K562 (cell line): ENCODE measurements around the gene DAG1. TPM values are rescaled to one million over a fixed set of nuclear protein-coding genes. Genes with fewer than 3 reads are reported as not detected.

Source experiments
- polyA plus RNA-seq, 8 experiments: library from polyadenylated mRNA; depleted of rRNA in 4 of 8; stranded (reverse) in 5 of 8; unstranded in 3 of 8; fragments of >200 nt; fragmentation: Nextera tagmentation in 2 of 8; fragmentation: Illumina TruSeq in 1 of 8; extraction: Ambion mirVana in 2 of 8; extraction: Trizol in 1 of 8; gene quantifications; 2 replicates each; pipeline versions ENCODE4 v1.2.1 to v1.2.3, GENCODE V29; 2011 to 2014; ENCODE audit warnings: inconsistent platforms in 1 of 8, missing spikeins in 1 of 8
- total RNA-seq, 7 experiments: library from RNA; depleted of rRNA in 6 of 7; stranded (reverse); fragments of >200 nt in 6 of 7; fragmentation: Illumina TruSeq in 2 of 7; extraction: Trizol in 2 of 7; gene quantifications; 2 replicates each; pipeline versions ENCODE4 v1.2.1 to v1.2.3, GENCODE V29; 2011 to 2021; ENCODE audit warnings: low replicate concordance in 1 of 7
- TF ChIP-seq, protein P1 (sequence below), 2 experiments: fragments of 450-650 bp; formaldehyde crosslinking in 1 of 2; IDR thresholded peaks; 2 replicates each; pipeline versions ENCODE4 v1.4.0 to v1.6.1; 2014 to 2020; ENCODE audit warnings: mild to moderate bottlenecking in 2 of 2, borderline replicate concordance in 1 of 2, low read depth in 1 of 2
- TF ChIP-seq, protein P2 (sequence below): fragments of 250-450 bp; sonication (Bioruptor Pico); IDR thresholded peaks from 2 replicates; pipeline ENCODE4 v1.8.0; 2022; ENCODE audit warnings: inconsistent platforms, mild to moderate bottlenecking, moderate library complexity, borderline replicate concordance
- TF ChIP-seq, protein P3 (sequence below): sonication (generic); formaldehyde crosslinking; IDR thresholded peaks from 2 replicates; pipeline ENCODE4 v1.8.1; 2023; ENCODE audit warnings: mild to moderate bottlenecking, missing genetic modification reagents, moderate library complexity

Gene DAG1
- total and polyA plus RNA-seq, 9 of the 15 experiments (the other 6 are each of a cell fraction or from before 2014, with no cell fraction given): 0.29 to 19.6 (median 8.2) TPM

DNA sequence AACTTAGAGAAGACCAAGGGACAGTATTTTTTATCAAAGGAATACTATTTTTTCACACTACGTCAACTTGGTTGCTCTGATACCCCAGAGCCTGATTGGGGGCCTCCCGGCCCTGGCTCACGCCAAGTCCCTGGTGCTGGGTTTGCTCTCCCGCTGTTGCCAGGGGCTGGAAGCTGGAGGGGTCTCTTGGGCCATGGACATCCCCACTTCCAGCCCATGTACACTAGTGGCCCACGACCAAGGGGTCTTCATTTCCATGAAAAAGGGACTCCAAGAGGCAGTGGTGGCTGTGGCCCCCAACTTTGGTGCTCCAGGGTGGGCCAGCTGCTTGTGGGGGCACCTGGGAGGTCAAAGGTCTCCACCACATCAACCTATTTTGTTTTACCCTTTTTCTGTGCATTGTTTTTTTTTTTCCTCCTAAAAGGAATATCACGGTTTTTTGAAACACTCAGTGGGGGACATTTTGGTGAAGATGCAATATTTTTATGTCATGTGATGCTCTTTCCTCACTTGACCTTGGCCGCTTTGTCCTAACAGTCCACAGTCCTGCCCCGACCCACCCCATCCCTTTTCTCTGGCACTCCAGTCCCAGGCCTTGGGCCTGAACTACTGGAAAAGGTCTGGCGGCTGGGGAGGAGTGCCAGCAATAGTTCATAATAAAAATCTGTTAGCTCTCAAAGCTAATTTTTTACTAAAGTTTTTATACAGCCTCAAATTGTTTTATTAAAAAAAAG, 63.9 kb downstream of the DAG1 start (continued):
- TF ChIP-seq, protein P1, sequence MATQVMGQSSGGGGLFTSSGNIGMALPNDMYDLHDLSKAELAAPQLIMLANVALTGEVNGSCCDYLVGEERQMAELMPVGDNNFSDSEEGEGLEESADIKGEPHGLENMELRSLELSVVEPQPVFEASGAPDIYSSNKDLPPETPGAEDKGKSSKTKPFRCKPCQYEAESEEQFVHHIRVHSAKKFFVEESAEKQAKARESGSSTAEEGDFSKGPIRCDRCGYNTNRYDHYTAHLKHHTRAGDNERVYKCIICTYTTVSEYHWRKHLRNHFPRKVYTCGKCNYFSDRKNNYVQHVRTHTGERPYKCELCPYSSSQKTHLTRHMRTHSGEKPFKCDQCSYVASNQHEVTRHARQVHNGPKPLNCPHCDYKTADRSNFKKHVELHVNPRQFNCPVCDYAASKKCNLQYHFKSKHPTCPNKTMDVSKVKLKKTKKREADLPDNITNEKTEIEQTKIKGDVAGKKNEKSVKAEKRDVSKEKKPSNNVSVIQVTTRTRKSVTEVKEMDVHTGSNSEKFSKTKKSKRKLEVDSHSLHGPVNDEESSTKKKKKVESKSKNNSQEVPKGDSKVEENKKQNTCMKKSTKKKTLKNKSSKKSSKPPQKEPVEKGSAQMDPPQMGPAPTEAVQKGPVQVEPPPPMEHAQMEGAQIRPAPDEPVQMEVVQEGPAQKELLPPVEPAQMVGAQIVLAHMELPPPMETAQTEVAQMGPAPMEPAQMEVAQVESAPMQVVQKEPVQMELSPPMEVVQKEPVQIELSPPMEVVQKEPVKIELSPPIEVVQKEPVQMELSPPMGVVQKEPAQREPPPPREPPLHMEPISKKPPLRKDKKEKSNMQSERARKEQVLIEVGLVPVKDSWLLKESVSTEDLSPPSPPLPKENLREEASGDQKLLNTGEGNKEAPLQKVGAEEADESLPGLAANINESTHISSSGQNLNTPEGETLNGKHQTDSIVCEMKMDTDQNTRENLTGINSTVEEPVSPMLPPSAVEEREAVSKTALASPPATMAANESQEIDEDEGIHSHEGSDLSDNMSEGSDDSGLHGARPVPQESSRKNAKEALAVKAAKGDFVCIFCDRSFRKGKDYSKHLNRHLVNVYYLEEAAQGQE (IDR thresholded peaks at IDR 0.05; ENCODE audit: borderline replicate concordance): no peak
- TF ChIP-seq, protein P1 (CRISPR knock-in tag; IDR thresholded peaks at IDR 0.05; ENCODE audit: low read depth): no peak
- TF ChIP-seq, protein P2, sequence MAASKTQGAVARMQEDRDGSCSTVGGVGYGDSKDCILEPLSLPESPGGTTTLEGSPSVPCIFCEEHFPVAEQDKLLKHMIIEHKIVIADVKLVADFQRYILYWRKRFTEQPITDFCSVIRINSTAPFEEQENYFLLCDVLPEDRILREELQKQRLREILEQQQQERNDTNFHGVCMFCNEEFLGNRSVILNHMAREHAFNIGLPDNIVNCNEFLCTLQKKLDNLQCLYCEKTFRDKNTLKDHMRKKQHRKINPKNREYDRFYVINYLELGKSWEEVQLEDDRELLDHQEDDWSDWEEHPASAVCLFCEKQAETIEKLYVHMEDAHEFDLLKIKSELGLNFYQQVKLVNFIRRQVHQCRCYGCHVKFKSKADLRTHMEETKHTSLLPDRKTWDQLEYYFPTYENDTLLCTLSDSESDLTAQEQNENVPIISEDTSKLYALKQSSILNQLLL: no peak
- TF ChIP-seq, protein P3, sequence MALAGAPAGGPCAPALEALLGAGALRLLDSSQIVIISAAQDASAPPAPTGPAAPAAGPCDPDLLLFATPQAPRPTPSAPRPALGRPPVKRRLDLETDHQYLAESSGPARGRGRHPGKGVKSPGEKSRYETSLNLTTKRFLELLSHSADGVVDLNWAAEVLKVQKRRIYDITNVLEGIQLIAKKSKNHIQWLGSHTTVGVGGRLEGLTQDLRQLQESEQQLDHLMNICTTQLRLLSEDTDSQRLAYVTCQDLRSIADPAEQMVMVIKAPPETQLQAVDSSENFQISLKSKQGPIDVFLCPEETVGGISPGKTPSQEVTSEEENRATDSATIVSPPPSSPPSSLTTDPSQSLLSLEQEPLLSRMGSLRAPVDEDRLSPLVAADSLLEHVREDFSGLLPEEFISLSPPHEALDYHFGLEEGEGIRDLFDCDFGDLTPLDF (CRISPR knock-in tag): no peak
